K562 (cell line): ENCODE data around the gene IRF9. TPM values are rescaled to one million over a fixed set of nuclear protein-coding genes. Genes with fewer than 3 reads are reported as not detected.

Source experiments
- ARID2 ChIP-seq: fragments of 450-650 bp; IDR thresholded peaks from 2 replicates; pipeline ENCODE4 v1.6.1; 2017; ENCODE audit warnings: antibody characterized with exemption, mild to moderate bottlenecking
- ATF1 ChIP-seq, 2 experiments: fragments of 450-650 bp in 1 of 2; IDR thresholded peaks; 2 replicates each; pipeline ENCODE4 v1.6.1; 2016; ENCODE audit warnings: missing compliant biosample characterization in 1 of 2, missing genetic modification characterization in 1 of 2
- CBX8 ChIP-seq: fragments of 200-600 bp; sonication (generic); IDR thresholded peaks from 2 replicates; pipeline ENCODE4 v1.6.1; 2012; ENCODE audit warnings: borderline replicate concordance, mixed run types, low read depth, mild to moderate bottlenecking, moderate library complexity, mixed read lengths, low read length, control low read depth, inconsistent platforms; ENCODE audit not compliant: poor library complexity, severe bottlenecking; ENCODE audit errors: extremely low read depth
- CHD2 ChIP-seq: IDR thresholded peaks from 2 replicates; pipeline ENCODE4 v1.6.1; 2011; ENCODE audit warnings: low read depth, low read length
- CXXC5 ChIP-seq: fragments of 250-450 bp; sonication (Bioruptor Pico); IDR thresholded peaks from 2 replicates; pipeline ENCODE4 v1.8.0; 2022; ENCODE audit warnings: inconsistent platforms, mild to moderate bottlenecking, moderate library complexity
- EHMT2 ChIP-seq: fragments of 450-650 bp; IDR thresholded peaks from 2 replicates; pipeline ENCODE4 v1.6.1; 2018; ENCODE audit warnings: antibody characterized with exemption
- HEY1 ChIP-seq: fragments of 250-450 bp; sonication (Bioruptor Pico); IDR thresholded peaks from 2 replicates; pipeline ENCODE4 v1.5.0; 2020; ENCODE audit warnings: mild to moderate bottlenecking, moderate library complexity, borderline replicate concordance
- MAFG ChIP-seq: fragments of 450-650 bp; conservative IDR thresholded peaks from 2 replicates; pipeline ENCODE4 v1.6.1; 2016; ENCODE audit warnings: missing genetic modification characterization, missing compliant biosample characterization
- MBD2 ChIP-seq: sonication (generic); IDR thresholded peaks from 2 replicates; pipeline ENCODE4 v1.6.1; 2016; ENCODE audit warnings: low read depth, borderline replicate concordance
- MTA1 ChIP-seq: fragments of 450-650 bp; IDR thresholded peaks from 2 replicates; pipeline ENCODE4 v1.6.1; 2017; ENCODE audit warnings: borderline replicate concordance
- MXI1 ChIP-seq: IDR thresholded peaks from 2 replicates; pipeline ENCODE4 v1.6.1; 2011; ENCODE audit warnings: low read depth, mild to moderate bottlenecking, improper control_type of control experiment, low read length
- NFE2 ChIP-seq: IDR thresholded peaks from 2 replicates; pipeline ENCODE4 v1.6.1; 2014; ENCODE audit warnings: antibody characterized with exemption, low read depth
- SMAD1 ChIP-seq: fragments of 150-350 bp; IDR thresholded peaks from 2 replicates; pipeline ENCODE4 v1.6.1; 2014; ENCODE audit warnings: low read length, low read depth; ENCODE audit not compliant: partially characterized antibody
- TCF7L2 ChIP-seq: fragments of 150-350 bp; IDR thresholded peaks from 2 replicates; pipeline ENCODE4 v1.6.1; 2016; ENCODE audit warnings: low read depth, mild to moderate bottlenecking, low read length, moderate library complexity
- ZBTB17 ChIP-seq: fragments of 450-650 bp; formaldehyde crosslinking; IDR thresholded peaks from 2 replicates; pipeline ENCODE4 v1.4.0; 2020; ENCODE audit warnings: mild to moderate bottlenecking
- ZNF23 ChIP-seq: fragments of 250-450 bp; sonication (Bioruptor Pico); IDR thresholded peaks from 2 replicates; pipeline ENCODE4 v1.4.0; 2020; ENCODE audit warnings: mild to moderate bottlenecking
- ZNF644 ChIP-seq: fragments of 200-800 bp; sonication (Bioruptor generic); IDR thresholded peaks from 2 replicates; pipeline ENCODE4 v1.6.1; 2016; ENCODE audit warnings: low read depth, missing genetic modification characterization, missing compliant biosample characterization
- ZNF696 ChIP-seq: fragments of 250-450 bp; sonication (Bioruptor Pico); conservative IDR thresholded peaks from 2 replicates; pipeline ENCODE4 v1.4.0; 2020; ENCODE audit warnings: mild to moderate bottlenecking, moderate library complexity
- ZNF830 ChIP-seq: fragments of 250-450 bp; sonication (Bioruptor Pico); IDR thresholded peaks from 2 replicates; pipeline ENCODE4 v1.5.0; 2021; ENCODE audit warnings: mild to moderate bottlenecking
- polyA plus RNA-seq, 8 experiments: library from polyadenylated mRNA; depleted of rRNA in 4 of 8; stranded (reverse) in 5 of 8; unstranded in 3 of 8; fragments of >200 nt; fragmentation: Nextera tagmentation in 2 of 8; fragmentation: Illumina TruSeq in 1 of 8; extraction: Ambion mirVana in 2 of 8; extraction: Trizol in 1 of 8; gene quantifications; 2 replicates each; pipeline versions ENCODE4 v1.2.1 to v1.2.3, GENCODE V29; 2011 to 2014; ENCODE audit warnings: inconsistent platforms in 1 of 8, missing spikeins in 1 of 8
- total RNA-seq, 7 experiments: library from RNA; depleted of rRNA in 6 of 7; stranded (reverse); fragments of >200 nt in 6 of 7; fragmentation: Illumina TruSeq in 2 of 7; extraction: Trizol in 2 of 7; gene quantifications; 2 replicates each; pipeline versions ENCODE4 v1.2.1 to v1.2.3, GENCODE V29; 2011 to 2021; ENCODE audit warnings: low replicate concordance in 1 of 7
- TF ChIP-seq, protein P1 (sequence below), 2 experiments: fragments of 450-650 bp; IDR thresholded peaks; 2 replicates each; pipeline ENCODE4 v1.6.1; 2018; ENCODE audit warnings: mild to moderate bottlenecking in 2 of 2, low read depth in 1 of 2; ENCODE audit not compliant: partially characterized antibody in 2 of 2
- TF ChIP-seq, protein P2 (sequence below), 2 experiments: fragments of 250-450 bp in 1 of 2; fragments of 450-650 bp in 1 of 2; sonication (Bioruptor Pico) in 1 of 2; IDR thresholded peaks; 2 replicates each; pipeline versions ENCODE4 v1.6.1 to v1.8.0; 2016 to 2021; ENCODE audit warnings: mild to moderate bottlenecking in 2 of 2, moderate library complexity in 2 of 2, missing compliant biosample characterization in 1 of 2, missing genetic modification characterization in 1 of 2
- TF ChIP-seq, protein P3 (sequence below): fragments of 250-450 bp; sonication (Bioruptor Pico); IDR thresholded peaks from 2 replicates; pipeline ENCODE4 v1.8.0; 2021; ENCODE audit warnings: borderline replicate concordance, mild to moderate bottlenecking, moderate library complexity; ENCODE audit not compliant: poor library complexity, severe bottlenecking
- TF ChIP-seq, protein P4 (sequence below): fragments of 250-450 bp; sonication (Bioruptor Pico); IDR thresholded peaks from 2 replicates; pipeline ENCODE4 v1.8.0; 2021; ENCODE audit warnings: moderate library complexity, mild to moderate bottlenecking, inconsistent platforms

The IRF9 gene
- total and polyA plus RNA-seq, 9 of the 15 experiments (the other 6 are each of a cell fraction or from before 2014, with no cell fraction given) = 0.79 to 14.8 (median 6.1) TPM

DNA sequence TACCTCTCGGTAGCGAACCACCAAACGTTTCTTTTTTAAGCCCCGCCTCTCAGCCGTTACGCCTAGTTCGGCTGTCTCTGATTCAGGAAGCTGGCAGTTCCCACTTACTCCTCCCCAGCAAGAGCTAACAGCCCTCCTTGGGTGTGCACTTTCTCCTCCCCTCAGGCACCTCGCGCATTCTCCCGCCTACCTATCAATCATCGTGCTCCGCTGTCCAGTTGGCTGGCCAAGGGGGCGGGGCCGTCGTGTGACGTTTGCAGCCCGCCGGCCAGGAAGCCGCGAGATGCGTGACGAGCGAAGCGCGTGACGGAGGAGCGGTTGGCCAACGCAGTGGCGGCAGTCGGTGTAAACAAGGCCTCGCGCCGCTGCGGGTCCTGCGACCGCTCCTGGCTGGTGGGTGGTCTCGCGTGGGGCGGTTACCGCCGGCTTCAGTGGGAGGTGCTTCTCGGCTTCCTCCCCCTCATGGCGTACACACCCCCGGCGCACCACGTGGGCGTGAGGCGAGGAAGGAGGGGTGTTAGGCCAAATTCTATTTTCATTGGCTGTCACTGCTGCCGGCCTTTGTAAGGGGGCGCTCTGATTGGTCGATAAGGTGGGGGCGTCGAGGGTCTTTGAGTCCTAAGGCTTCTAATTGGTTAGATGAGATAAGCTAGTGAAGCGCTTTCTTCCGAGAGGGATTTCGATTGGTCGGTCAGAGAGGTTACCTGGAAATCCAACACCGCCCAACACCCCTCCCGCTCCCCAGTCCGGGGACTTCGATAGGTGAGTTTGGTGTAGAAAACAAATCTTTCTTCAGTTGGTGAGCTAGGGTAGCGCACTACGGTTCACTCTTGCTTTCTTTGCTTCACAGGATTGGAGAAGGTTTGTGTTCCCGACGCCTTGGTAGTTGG is 46.3 kb upstream of the IRF9 start, which contains the start of the genes DCAF11 and NRL (continued):
- no peak for TF ChIP-seq EHMT2
- TF ChIP-seq, protein P1, sequence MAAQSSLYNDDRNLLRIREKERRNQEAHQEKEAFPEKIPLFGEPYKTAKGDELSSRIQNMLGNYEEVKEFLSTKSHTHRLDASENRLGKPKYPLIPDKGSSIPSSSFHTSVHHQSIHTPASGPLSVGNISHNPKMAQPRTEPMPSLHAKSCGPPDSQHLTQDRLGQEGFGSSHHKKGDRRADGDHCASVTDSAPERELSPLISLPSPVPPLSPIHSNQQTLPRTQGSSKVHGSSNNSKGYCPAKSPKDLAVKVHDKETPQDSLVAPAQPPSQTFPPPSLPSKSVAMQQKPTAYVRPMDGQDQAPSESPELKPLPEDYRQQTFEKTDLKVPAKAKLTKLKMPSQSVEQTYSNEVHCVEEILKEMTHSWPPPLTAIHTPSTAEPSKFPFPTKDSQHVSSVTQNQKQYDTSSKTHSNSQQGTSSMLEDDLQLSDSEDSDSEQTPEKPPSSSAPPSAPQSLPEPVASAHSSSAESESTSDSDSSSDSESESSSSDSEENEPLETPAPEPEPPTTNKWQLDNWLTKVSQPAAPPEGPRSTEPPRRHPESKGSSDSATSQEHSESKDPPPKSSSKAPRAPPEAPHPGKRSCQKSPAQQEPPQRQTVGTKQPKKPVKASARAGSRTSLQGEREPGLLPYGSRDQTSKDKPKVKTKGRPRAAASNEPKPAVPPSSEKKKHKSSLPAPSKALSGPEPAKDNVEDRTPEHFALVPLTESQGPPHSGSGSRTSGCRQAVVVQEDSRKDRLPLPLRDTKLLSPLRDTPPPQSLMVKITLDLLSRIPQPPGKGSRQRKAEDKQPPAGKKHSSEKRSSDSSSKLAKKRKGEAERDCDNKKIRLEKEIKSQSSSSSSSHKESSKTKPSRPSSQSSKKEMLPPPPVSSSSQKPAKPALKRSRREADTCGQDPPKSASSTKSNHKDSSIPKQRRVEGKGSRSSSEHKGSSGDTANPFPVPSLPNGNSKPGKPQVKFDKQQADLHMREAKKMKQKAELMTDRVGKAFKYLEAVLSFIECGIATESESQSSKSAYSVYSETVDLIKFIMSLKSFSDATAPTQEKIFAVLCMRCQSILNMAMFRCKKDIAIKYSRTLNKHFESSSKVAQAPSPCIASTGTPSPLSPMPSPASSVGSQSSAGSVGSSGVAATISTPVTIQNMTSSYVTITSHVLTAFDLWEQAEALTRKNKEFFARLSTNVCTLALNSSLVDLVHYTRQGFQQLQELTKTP (IDR thresholded peaks at IDR 0.05; ENCODE audit: low read depth in 1 of 2, partially characterized antibody in 2 of 2) = no peak
- no peak for TF ChIP-seq SMAD1
- peak; percentile 95 for TF ChIP-seq CHD2
- peak; percentile 96 for TF ChIP-seq MBD2
- TF ChIP-seq MXI1 = peak; percentile 83; the same call in 1 of the 2 replicates
- no peak for TF ChIP-seq HEY1 (CRISPR knock-in tag)
- no peak for TF ChIP-seq ZNF830
- TF ChIP-seq CBX8 = no peak
- TF ChIP-seq ZNF23 (CRISPR knock-in tag) = no peak
- no peak for TF ChIP-seq MAFG (tag)
- TF ChIP-seq CXXC5 = peak; percentile 82
- peak; percentile 15; the same call in 1 of the 2 replicates for TF ChIP-seq ZBTB17
- TF ChIP-seq ARID2 = no peak
- TF ChIP-seq TCF7L2 = no peak
- peak; percentile 71; the same call in 1 of the 2 replicates for TF ChIP-seq ATF1 (CRISPR knock-in tag; IDR thresholded peaks at IDR 0.05)
- peak; percentile 98 for TF ChIP-seq ATF1 (tag; IDR thresholded peaks at IDR 0.05)
- TF ChIP-seq ZNF644 = no peak
- TF ChIP-seq, protein P2, sequence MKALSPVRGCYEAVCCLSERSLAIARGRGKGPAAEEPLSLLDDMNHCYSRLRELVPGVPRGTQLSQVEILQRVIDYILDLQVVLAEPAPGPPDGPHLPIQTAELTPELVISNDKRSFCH (CRISPR knock-in tag; IDR thresholded peaks at IDR 0.05) = no peak
- TF ChIP-seq, protein P2 (tag; IDR thresholded peaks at IDR 0.05) = no peak
- no peak for TF ChIP-seq ZNF696 (CRISPR knock-in tag)
- TF ChIP-seq, protein P3, sequence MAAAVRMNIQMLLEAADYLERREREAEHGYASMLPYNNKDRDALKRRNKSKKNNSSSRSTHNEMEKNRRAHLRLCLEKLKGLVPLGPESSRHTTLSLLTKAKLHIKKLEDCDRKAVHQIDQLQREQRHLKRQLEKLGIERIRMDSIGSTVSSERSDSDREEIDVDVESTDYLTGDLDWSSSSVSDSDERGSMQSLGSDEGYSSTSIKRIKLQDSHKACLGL = peak; percentile 80
- TF ChIP-seq, protein P4, sequence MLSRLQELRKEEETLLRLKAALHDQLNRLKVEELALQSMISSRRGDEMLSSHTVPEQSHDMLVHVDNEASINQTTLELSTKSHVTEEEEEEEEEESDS (CRISPR knock-in tag) = no peak
- no peak for TF ChIP-seq NFE2
- TF ChIP-seq MTA1 = no peak
